HepG2 (cell line): ENCODE results near the gene MAPK6.

ENCODE experiments used
- BRCA1 ChIP-seq: sonication (generic); formaldehyde crosslinking; IDR thresholded peaks from 2 replicates; pipeline ENCODE4 v1.4.0; 2020; ENCODE audit warnings: missing genetic modification reagents
- CEBPB ChIP-seq: IDR thresholded peaks from 2 replicates; pipeline ENCODE4 v1.6.1; 2011; ENCODE audit warnings: low read depth, low read length, improper control_type of control experiment, borderline replicate concordance
- CTCF ChIP-seq: sonication (generic); formaldehyde crosslinking; IDR thresholded peaks from 2 replicates; pipeline ENCODE4 v1.5.0; 2020; ENCODE audit warnings: mild to moderate bottlenecking, missing genetic modification reagents, moderate library complexity
- PHF21A ChIP-seq: sonication (generic); formaldehyde crosslinking; IDR thresholded peaks from 2 replicates; pipeline ENCODE4 v1.5.0; 2020; ENCODE audit warnings: mild to moderate bottlenecking, missing genetic modification reagents
- RAD21 ChIP-seq: fragments of 450-650 bp; formaldehyde crosslinking; IDR thresholded peaks from 2 replicates; pipeline ENCODE4 v1.5.0; 2020; ENCODE audit warnings: mild to moderate bottlenecking
- SRF ChIP-seq: IDR thresholded peaks from 2 replicates; pipeline ENCODE4 v1.6.1; 2011; ENCODE audit warnings: mild to moderate bottlenecking, low read depth, low read length, moderate library complexity
- TRIM24 ChIP-seq: sonication (generic); formaldehyde crosslinking; IDR thresholded peaks from 2 replicates; pipeline ENCODE4 v1.8.0; 2022; ENCODE audit warnings: mild to moderate bottlenecking, missing genetic modification reagents
- ZBTB37 ChIP-seq: sonication (generic); formaldehyde crosslinking; IDR thresholded peaks from 2 replicates; pipeline ENCODE4 v1.4.0; 2020; ENCODE audit warnings: mild to moderate bottlenecking, missing genetic modification reagents
- ZFX ChIP-seq: sonication (generic); formaldehyde crosslinking; IDR thresholded peaks from 2 replicates; pipeline ENCODE4 v1.4.0; 2020; ENCODE audit warnings: mild to moderate bottlenecking, low read depth, missing genetic modification reagents, moderate library complexity
- ZNF143 ChIP-seq: sonication (generic); formaldehyde crosslinking; IDR thresholded peaks from 2 replicates; pipeline ENCODE4 v1.4.0; 2020; ENCODE audit warnings: missing genetic modification reagents
- ZNF24 ChIP-seq: fragments of 450-650 bp; IDR thresholded peaks from 2 replicates; pipeline ENCODE4 v1.6.1; 2017; ENCODE audit warnings: antibody characterized with exemption, mild to moderate bottlenecking
- ZNF329 ChIP-seq: sonication (generic); formaldehyde crosslinking; IDR thresholded peaks from 2 replicates; pipeline ENCODE4 v1.9.0; 2021; ENCODE audit warnings: low read depth, mild to moderate bottlenecking, missing genetic modification reagents

GRCh38 chr15:52011711-52012144 lies 7.3 kb upstream of the MAPK6 start:
- no peak for TF ChIP-seq PHF21A (CRISPR knock-in tag)
- no peak for TF ChIP-seq CTCF
- no peak for TF ChIP-seq TRIM24 (CRISPR knock-in tag)
- TF ChIP-seq ZNF24 = no peak
- TF ChIP-seq CEBPB = no peak
- no peak for TF ChIP-seq ZFX
- no peak for TF ChIP-seq ZNF143 (CRISPR knock-in tag)
- no peak for TF ChIP-seq SRF
- TF ChIP-seq ZBTB37 = no peak
- no peak for TF ChIP-seq ZNF329 (CRISPR knock-in tag)
- TF ChIP-seq BRCA1 = no peak
- no peak for TF ChIP-seq RAD21
